B cell (primary cell): Measurements from ENCODE around the gene FGD1. TPM values are rescaled to one million over a fixed set of nuclear protein-coding genes. Genes with fewer than 3 reads are reported as not detected.

ENCODE experiments used
- ATAC-seq: fragments of 200-7000 bp; cut with Tn5 transposase; one replicate; pipeline ENCODE4 v1.10.0; 2021; ENCODE audit warnings: low read depth, mild to moderate bottlenecking, moderate number of reproducible peaks, moderate library complexity
- CTCF ChIA-PET: fragments of 350-600 bp; sonication (Branson Sonifier 250); formaldehyde crosslinking; loops from one replicate; lab custom pipeline; 2021; ENCODE audit warnings: antibody characterized with exemption, inconsistent platforms; lab: Charles Lee
- POLR2A ChIA-PET: fragments of 350-600 bp; sonication (Branson Sonifier 250); formaldehyde crosslinking; loops from one replicate; lab custom pipeline; 2021; ENCODE audit warnings: antibody characterized with exemption; lab: Charles Lee
- DNase-seq: peaks from one replicate; pipeline ENCODE4 v3.0.0; 2013
- H2AFZ ChIP-seq: 2 replicates; pipeline ENCODE4 v1.6.1; 2012; ENCODE audit warnings: mild to moderate bottlenecking, low read depth, low read length; ENCODE audit not compliant: insufficient read depth, poor library complexity, severe bottlenecking
- H3K27ac ChIP-seq, 2 donors: 1 replicate in 1 of 2; 2 replicates in 1 of 2; pipeline ENCODE4 v1.5.1; 2012 to 2013; ENCODE audit warnings: low read length in 2 of 2, mild to moderate bottlenecking in 2 of 2, moderate library complexity in 1 of 2
- H3K27me3 ChIP-seq, 4 experiments: fragments of 200-600 bp in 1 of 4; sonication (generic) in 1 of 4; replicated peaks in 1 of 4; 1 replicate in 2 of 4; 2 replicates in 2 of 4; pipeline versions ENCODE4 v1.6.1 to v1.7.0; 2013 to 2016; ENCODE audit warnings: low read length in 3 of 4, mild to moderate bottlenecking in 2 of 4, mixed read lengths in 1 of 4, moderate library complexity in 1 of 4; ENCODE audit not compliant: insufficient read depth in 4 of 4, control insufficient read depth in 3 of 4; ENCODE audit errors: control extremely low read depth in 1 of 4
- H3K36me3 ChIP-seq, 2 experiments: replicated peaks in 1 of 2; 1 replicate in 1 of 2; 2 replicates in 1 of 2; pipeline versions ENCODE4 v1.6.1 to v1.7.1; 2013; ENCODE audit warnings: low read length in 1 of 2; ENCODE audit not compliant: insufficient read depth in 2 of 2, control insufficient read depth in 1 of 2; ENCODE audit errors: control extremely low read depth in 1 of 2, extremely low read depth in 1 of 2
- H3K4me1 ChIP-seq, 2 donors: fragments of 200-600 bp in 1 of 2; sonication (generic) in 1 of 2; 1 replicate in 1 of 2; 2 replicates in 1 of 2; pipeline versions ENCODE4 v1.5.1 to v1.6.1; 2013 to 2017; ENCODE audit warnings: low read length in 2 of 2; ENCODE audit not compliant: control insufficient read depth in 2 of 2, insufficient read depth in 2 of 2
- H3K4me2 ChIP-seq: replicated peaks from 2 replicates; pipeline ENCODE3; 2012; ENCODE audit warnings: mild to moderate bottlenecking, low read depth, low read length; ENCODE audit not compliant: poor library complexity, severe bottlenecking
- H3K4me3 ChIP-seq, 5 experiments: fragments of 200-600 bp in 1 of 5; sonication (generic) in 1 of 5; 1 replicate in 3 of 5; 2 replicates in 2 of 5; pipeline versions ENCODE4 v1.5.1 to v1.7.0; 2011 to 2016; ENCODE audit warnings: low read length in 4 of 5, mild to moderate bottlenecking in 4 of 5, low read depth in 2 of 5, control low read depth in 1 of 5, moderate library complexity in 1 of 5; ENCODE audit not compliant: insufficient read depth in 1 of 5; ENCODE audit errors: control extremely low read depth in 1 of 5, extremely low read depth in 1 of 5
- H3K79me2 ChIP-seq: fragments of 200-600 bp; sonication (generic); one replicate; pipeline ENCODE4 v1.6.0; 2016; ENCODE audit warnings: low read length; ENCODE audit not compliant: control insufficient read depth, insufficient read depth
- H3K9ac ChIP-seq: fragments of 200-600 bp; sonication (generic); 2 replicates; pipeline ENCODE4 v1.6.1; 2017; ENCODE audit warnings: mild to moderate bottlenecking, low read length, moderate library complexity
- H3K9me3 ChIP-seq, 3 donors: one replicate each; pipeline versions ENCODE4 v1.6.1 to v1.7.1; 2013; ENCODE audit warnings: low read length in 2 of 3; ENCODE audit not compliant: control insufficient read depth in 2 of 3, insufficient read depth in 1 of 3; ENCODE audit errors: control extremely low read depth in 1 of 3
- H4K20me1 ChIP-seq: 2 replicates; pipeline ENCODE4 v1.6.0; 2012; ENCODE audit warnings: mild to moderate bottlenecking, low read length; ENCODE audit not compliant: insufficient read depth, control insufficient read depth, poor library complexity, severe bottlenecking
- H3K27ac Mint-ChIP-seq: one replicate; pipeline ENCODE4 v1.8.0; 2021; ENCODE audit warnings: mixed read lengths
- H3K27me3 Mint-ChIP-seq: one replicate; pipeline ENCODE4 v1.8.0; 2021; ENCODE audit warnings: mixed read lengths
- H3K4me1 Mint-ChIP-seq: one replicate; pipeline ENCODE4 v1.8.0; 2021; ENCODE audit warnings: mixed read lengths
- H3K4me3 Mint-ChIP-seq: one replicate; pipeline ENCODE4 v1.8.0; 2021; ENCODE audit warnings: mixed read lengths
- H3K9me3 Mint-ChIP-seq: one replicate; pipeline ENCODE4 v1.8.0; 2022; ENCODE audit warnings: mixed read lengths; ENCODE audit not compliant: insufficient read depth
- CTCF ChIP-seq: fragments of 200-600 bp; IDR thresholded peaks from one replicate; pipeline ENCODE4 v1.8.0; 2022; ENCODE audit warnings: antibody characterized with exemption, mild to moderate bottlenecking
- EZH2 ChIP-seq: IDR thresholded peaks from 2 replicates; pipeline ENCODE4 v1.6.1; 2012; ENCODE audit warnings: borderline replicate concordance, low read depth, mild to moderate bottlenecking, moderate library complexity, low read length; ENCODE audit not compliant: insufficient read depth, poor library complexity, severe bottlenecking
- WGBS: methylation state at CpG from one replicate; pipeline ENCODE4 v1.1.5; 2013; ENCODE audit warnings: missing lambda C conversion rate; ENCODE audit not compliant: insufficient coverage; 5-methylcytosine and 5-hydroxymethylcytosine counted together
- intact Hi-C: fragments of 100-400 bp; cut with micrococcal nuclease; formaldehyde crosslinking; loops from one replicate; pipeline ENCODE4 v1.10.0; 2022
- polyA plus RNA-seq: library from polyadenylated mRNA; depleted of rRNA; stranded (reverse); fragments of >200 nt; gene quantifications from 2 replicates; pipeline ENCODE4 v1.2.3, GENCODE V29; 2012
- total RNA-seq, 2 donors: library from RNA; stranded (reverse); fragments of 120-200 nt in 1 of 2; gene quantifications; 1 replicate in 1 of 2; 2 replicates in 1 of 2; pipeline versions ENCODE4 v1.2.3 to v1.2.4, GENCODE V29; 2013 to 2022

The FGD1 gene
- total and polyA plus RNA-seq, 2 donors (not counting 1 experiment from before 2014, with no cell fraction given) = 0.20 TPM; not detected in 1

- H3K27me3 ChIP-seq = no peaks in the 10 kb centered on the region
- ATAC-seq (no peak), DNase-seq (no peak)
- Mint-ChIP-seq H3K27ac (no peak overlapping the region), H3K9me3 (no peaks in the 10 kb centered on the region), H3K4me1 (peaks cover 24% of the 10 kb centered on the region), H3K27me3 (no peaks in the 10 kb centered on the region), H3K4me3 (no peak overlapping the region)
- ChIA-PET POLR2A (no interaction called here), CTCF (interaction anchor here (0.5 kb wide), 1 partner anchor 91 kb away, joined by 3 read pairs; no protein-coding TSS in a partner anchor)
- peaks cover 5% of the 10 kb centered on the region for H4K20me1 ChIP-seq
- H3K9me3 ChIP-seq = no peaks in the 10 kb centered on the region
- no peak overlapping the region for H2AFZ ChIP-seq
- no peak overlapping the region for H3K4me3 ChIP-seq
- H3K4me1 ChIP-seq = peaks cover 14 to 17% of the 10 kb centered on the region in 2 donors
- H3K4me2 ChIP-seq = no peak overlapping the region
- peaks cover 20% of the 10 kb centered on the region for H3K79me2 ChIP-seq
- TF ChIP-seq CTCF = no peak
- no peak for TF ChIP-seq EZH2
- WGBS = 87% methylated on average over 3 of the region's 6 CpGs
- H3K9ac ChIP-seq = no peak overlapping the region
- peaks cover 0 to 11% of the 10 kb centered on the region in 2 experiments for H3K36me3 ChIP-seq
- H3K27ac ChIP-seq = no peak overlapping the region
- intact Hi-C loops = no loop called here
These were observed 51.3 kb downstream of the FGD1 start for GRCh38 chrX:54444752-54445151.

- Histone ChIP-seq H3K27me3 (no peaks in the 10 kb centered on the region), H3K9me3 (no peaks in the 10 kb centered on the region), H3K4me3 (no peak overlapping the region), H3K4me2 (no peak overlapping the region), H4K20me1 (peaks cover 5% of the 10 kb centered on the region), H2AFZ (no peak overlapping the region), H3K4me1 (peaks cover 14 to 19% of the 10 kb centered on the region in 2 donors), H3K79me2 (peaks cover 22% of the 10 kb centered on the region), H3K36me3 (peaks cover 0 to 11% of the 10 kb centered on the region in 2 experiments), H3K9ac (no peak overlapping the region), H3K27ac (no peak overlapping the region)
- ATAC-seq (no peak), DNase-seq (no peak)
- Mint-ChIP-seq H3K4me1 (peaks cover 25% of the 10 kb centered on the region), H3K9me3 (no peaks in the 10 kb centered on the region), H3K27me3 (no peaks in the 10 kb centered on the region), H3K27ac (no peak overlapping the region), H3K4me3 (no peak overlapping the region)
- ChIA-PET POLR2A (no interaction called here), CTCF (no interaction called here)
- intact Hi-C loops = no loop called here
- TF ChIP-seq CTCF (no peak), EZH2 (no peak)
These were observed 53.2 kb downstream of the FGD1 start for GRCh38 chrX:54442790-54443189.
